BLaER1 (cell line): ENCODE results near the gene SFT2D3.
A peak's percentile ranks its signal among the peaks of the same experiment; 100 is the strongest.

Experiments
- H3K27ac ChIP-seq: shearing (Covaris generic); formaldehyde crosslinking; 2 replicates; pipeline ENCODE4 v1.8.1; 2022
- H3K27me3 ChIP-seq: shearing (Covaris generic); formaldehyde crosslinking; 2 replicates; pipeline ENCODE4 v1.8.1; 2022
- H3K36me3 ChIP-seq: shearing (Covaris generic); formaldehyde crosslinking; 2 replicates; pipeline ENCODE4 v1.8.1; 2022
- H3K4me1 ChIP-seq: shearing (Covaris generic); formaldehyde crosslinking; 2 replicates; pipeline ENCODE4 v1.8.1; 2022
- H3K4me2 ChIP-seq: shearing (Covaris generic); formaldehyde crosslinking; 2 replicates; pipeline ENCODE4 v1.8.1; 2022
- H3K4me3 ChIP-seq: shearing (Covaris generic); formaldehyde crosslinking; 2 replicates; pipeline ENCODE4 v1.8.1; 2022
- H3K9ac ChIP-seq: shearing (Covaris generic); formaldehyde crosslinking; 2 replicates; pipeline ENCODE4 v1.8.1; 2022
- H3K9me3 ChIP-seq: shearing (Covaris generic); formaldehyde crosslinking; 2 replicates; pipeline ENCODE4 v1.8.1; 2022
- H4K20me1 ChIP-seq: shearing (Covaris generic); formaldehyde crosslinking; 2 replicates; pipeline ENCODE4 v1.8.1; 2022
- Cebpa-rat ChIP-seq: shearing (Covaris generic); IDR thresholded peaks from 2 replicates; pipeline ENCODE4 v1.8.1; 2022

The SFT2D3 gene

DNA sequence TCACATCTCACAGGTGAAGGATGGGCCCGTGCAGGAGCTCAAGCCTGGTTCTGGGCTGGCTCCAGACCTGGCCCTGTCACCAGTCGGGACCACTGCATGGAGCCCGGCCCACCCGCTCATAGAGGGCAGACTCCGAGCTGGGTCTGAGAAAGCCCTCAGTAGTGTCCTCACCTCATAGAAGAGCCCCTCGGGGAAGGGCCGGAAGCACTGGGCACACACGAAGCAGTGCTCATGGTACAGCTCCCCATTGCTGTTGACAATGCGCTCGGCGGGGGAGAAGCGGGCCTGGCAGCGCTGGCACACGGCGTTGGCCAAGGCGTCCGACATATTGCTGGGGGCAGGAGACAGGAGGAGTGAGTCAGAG lies 44.1 kb upstream of the SFT2D3 start:
- Histone ChIP-seq H3K27me3 (no peaks in the 10 kb centered on the region), H3K27ac (peak overlapping the region; percentile 40), H4K20me1 (no peaks in the 10 kb centered on the region), H3K4me3 (no peak overlapping the region), H3K4me1 (peaks cover 64% of the 10 kb centered on the region), H3K36me3 (peaks cover 5% of the 10 kb centered on the region; the same call in 1 of the 2 replicates), H3K4me2 (peak overlapping the region; percentile 72), H3K9me3 (peaks cover 10% of the 10 kb centered on the region), H3K9ac (0 out of 2 replicates have a peak overlapping the region, but pooled peaks have one; percentile 48)
- TF ChIP-seq Cebpa-rat = no peak

DNA sequence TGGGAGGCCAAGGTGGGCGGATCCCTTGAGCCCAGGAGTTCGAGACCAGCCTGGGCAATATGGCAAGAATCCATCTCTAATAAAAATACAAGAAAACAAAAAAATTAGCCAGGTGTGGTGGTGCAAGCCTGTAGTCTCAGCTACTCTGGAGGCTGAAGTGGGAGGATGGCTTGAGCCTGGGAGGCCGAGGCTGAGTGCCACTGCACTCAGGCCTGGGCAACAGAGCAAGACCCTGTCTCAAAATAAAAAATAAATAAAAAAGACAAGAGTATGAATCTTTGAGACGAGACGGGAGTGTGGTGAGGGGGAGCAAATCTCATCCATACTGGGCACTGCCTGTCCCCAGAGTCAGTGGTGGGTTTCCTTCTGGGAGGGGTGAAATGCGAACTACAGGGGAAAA lies 43.2 kb upstream of the SFT2D3 start:
- Histone ChIP-seq H3K4me1 (peaks cover 55% of the 10 kb centered on the region), H3K36me3 (peaks cover 8% of the 10 kb centered on the region; the same call in 1 of the 2 replicates), H3K9me3 (peaks cover 10% of the 10 kb centered on the region), H3K9ac (no peak overlapping the region), H3K27me3 (peaks cover 6% of the 10 kb centered on the region), H3K27ac (no peak overlapping the region), H4K20me1 (peaks cover 3% of the 10 kb centered on the region; the same call in 1 of the 2 replicates), H3K4me3 (no peak overlapping the region), H3K4me2 (peak overlapping the region; percentile 72; the same call in 1 of the 2 replicates)
- no peak for TF ChIP-seq Cebpa-rat

DNA sequence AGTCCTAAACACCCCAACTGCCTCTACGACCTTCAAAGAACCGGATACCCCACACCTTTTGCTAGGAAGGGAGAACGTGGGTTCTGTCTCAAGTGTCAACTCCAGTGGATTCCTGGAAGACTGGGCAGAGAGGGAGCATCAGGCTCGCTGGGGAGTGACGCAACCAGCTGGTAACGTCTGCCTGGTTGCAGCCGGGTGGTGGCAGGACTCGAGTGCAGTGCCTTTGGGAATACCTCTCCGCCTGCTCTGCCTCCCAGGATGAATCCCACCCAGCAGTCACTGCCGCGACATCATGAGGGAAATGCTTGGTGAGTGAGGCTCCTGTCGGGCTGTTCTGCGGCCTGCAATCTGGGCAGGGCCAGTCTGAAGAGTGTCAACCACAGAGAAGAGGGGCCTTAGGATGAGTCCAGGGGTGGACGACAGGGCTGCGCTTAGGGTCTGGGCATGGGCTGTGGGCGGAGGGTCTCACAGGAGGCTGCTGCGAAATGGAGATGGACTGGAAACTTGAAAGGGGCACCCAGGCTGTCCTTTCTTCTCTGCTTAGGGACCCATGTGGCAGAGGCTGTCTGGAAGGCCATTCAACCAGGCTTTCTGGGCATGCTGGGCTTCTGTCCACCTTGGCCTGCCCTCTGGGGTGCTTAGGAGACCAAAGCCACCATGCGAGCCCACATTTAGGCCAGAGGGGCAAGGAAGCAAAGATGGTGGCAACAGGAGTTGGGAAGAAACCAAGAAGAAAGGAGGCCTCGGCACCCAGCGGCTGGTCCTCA lies 42.5 kb upstream of the SFT2D3 start:
- Histone ChIP-seq H3K9ac (no peak overlapping the region), H3K4me2 (peak overlapping the region; percentile 59), H3K27ac (peak overlapping the region; percentile 44; the same call in 1 of the 2 replicates), H3K4me1 (peaks cover 48% of the 10 kb centered on the region), H3K4me3 (no peak overlapping the region), H3K27me3 (peaks cover 13% of the 10 kb centered on the region), H3K36me3 (peaks cover 9% of the 10 kb centered on the region; the same call in 1 of the 2 replicates), H3K9me3 (peaks cover 12% of the 10 kb centered on the region), H4K20me1 (peaks cover 8% of the 10 kb centered on the region; the same call in 1 of the 2 replicates)
- TF ChIP-seq Cebpa-rat = no peak

DNA sequence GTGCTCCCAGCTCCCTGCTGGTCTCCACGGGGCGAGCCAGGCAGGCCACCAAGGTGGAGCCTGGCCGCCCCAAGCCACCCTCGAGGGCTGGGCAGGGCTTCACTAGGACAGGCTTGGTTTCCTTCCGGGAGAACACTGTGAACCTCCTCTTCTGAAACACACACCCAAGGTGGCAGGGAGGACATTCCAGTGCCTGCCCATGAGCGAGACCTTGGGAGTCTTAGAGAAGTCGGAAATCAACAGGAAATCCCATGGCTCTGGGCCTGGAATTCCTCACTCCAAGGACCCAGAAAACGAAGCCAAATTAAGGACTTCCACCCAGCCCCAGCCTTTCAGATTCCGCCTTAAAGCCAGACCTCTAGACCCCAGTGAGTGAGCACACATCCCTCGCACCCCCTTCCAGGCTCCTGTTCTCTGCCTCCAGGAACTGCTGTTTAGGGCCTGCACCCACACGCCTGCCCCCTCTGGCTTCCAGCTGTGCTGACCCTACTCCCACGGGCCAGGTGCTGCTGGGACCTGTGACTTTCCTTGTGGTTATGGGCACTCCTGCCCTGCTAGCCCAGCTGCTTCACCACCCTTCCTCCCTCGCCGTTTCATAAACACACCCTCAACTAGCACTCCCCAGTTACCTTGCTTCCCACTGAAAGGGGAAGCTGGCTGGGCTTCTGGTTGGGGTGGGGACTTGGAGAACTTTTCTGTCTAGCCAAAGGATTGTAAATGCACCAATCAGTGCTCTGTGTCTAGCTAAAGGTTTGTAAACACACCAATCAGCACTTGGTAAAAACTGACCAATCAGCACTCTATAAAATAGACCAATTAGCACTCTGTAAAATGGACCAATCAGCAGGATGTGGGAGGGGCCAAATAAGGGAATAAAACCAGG lies 41.6 kb upstream of the SFT2D3 start:
- Histone ChIP-seq H4K20me1 (peaks cover 17% of the 10 kb centered on the region), H3K9ac (no peak overlapping the region), H3K4me3 (no peak overlapping the region), H3K4me1 (peaks cover 43% of the 10 kb centered on the region), H3K27ac (peak overlapping the region; percentile 44; the same call in 1 of the 2 replicates), H3K36me3 (peaks cover 14% of the 10 kb centered on the region; the same call in 1 of the 2 replicates), H3K9me3 (peaks cover 20% of the 10 kb centered on the region), H3K27me3 (peaks cover 21% of the 10 kb centered on the region), H3K4me2 (peak overlapping the region; percentile 59)
- no peak for TF ChIP-seq Cebpa-rat

DNA sequence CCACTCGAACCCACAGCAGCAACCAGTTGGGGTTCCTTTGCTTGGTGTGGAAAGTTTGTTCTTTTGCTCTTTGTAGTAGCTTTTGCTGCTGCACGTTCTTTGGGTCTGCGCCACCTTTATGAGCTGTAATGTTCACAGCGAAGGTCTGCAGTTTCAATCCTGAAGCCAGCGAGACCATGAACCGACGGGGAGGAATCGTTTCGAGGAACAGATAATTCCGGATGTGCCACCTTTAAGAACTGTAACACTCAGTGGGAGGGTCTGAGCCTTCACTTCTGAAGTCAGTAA lies 41.1 kb upstream of the SFT2D3 start:
- Histone ChIP-seq H3K9ac (no peak overlapping the region), H3K4me2 (peak overlapping the region; percentile 59; the same call in 1 of the 2 replicates), H3K27ac (no peak overlapping the region), H3K4me3 (no peak overlapping the region), H3K27me3 (peaks cover 27% of the 10 kb centered on the region), H3K9me3 (peaks cover 26% of the 10 kb centered on the region), H3K36me3 (peaks cover 17% of the 10 kb centered on the region; the same call in 1 of the 2 replicates), H4K20me1 (peaks cover 23% of the 10 kb centered on the region), H3K4me1 (peaks cover 43% of the 10 kb centered on the region)
- TF ChIP-seq Cebpa-rat = no peak

DNA sequence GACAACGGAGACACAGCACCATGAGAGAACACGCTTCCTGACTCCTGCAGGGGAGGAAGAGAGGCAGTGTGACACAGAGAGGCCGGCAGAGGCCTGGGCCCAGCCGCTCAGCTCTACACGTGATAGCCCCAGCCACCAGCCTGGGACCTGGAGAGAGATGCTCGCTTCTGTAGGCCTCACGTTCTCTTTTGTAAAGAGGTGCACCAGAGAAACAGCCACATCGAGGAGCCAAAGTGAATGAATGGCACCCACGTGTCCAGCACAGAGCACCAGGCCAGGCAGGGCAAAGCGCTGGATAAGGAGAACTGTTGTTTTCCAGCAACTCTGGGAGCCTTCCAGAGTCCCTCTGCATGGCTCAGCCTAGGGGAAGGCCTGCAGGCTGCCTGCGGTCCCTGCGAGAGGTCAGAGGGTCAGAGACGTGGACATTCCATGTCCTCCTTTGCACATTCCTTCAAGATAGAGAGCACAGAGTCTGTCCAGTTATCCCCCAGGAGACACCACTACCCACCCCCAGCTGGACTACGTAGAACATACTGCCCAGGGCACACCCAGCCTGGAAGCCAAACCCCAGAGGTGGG lies 40.1 kb upstream of the SFT2D3 start:
- no peak overlapping the region for H3K9ac ChIP-seq
- H3K4me2 ChIP-seq = no peak overlapping the region
- peaks cover 36% of the 10 kb centered on the region for H3K27me3 ChIP-seq
- H3K4me1 ChIP-seq = peaks cover 40% of the 10 kb centered on the region
- no peak overlapping the region for H3K4me3 ChIP-seq
- no peak overlapping the region for H3K27ac ChIP-seq
- H4K20me1 ChIP-seq = peaks cover 32% of the 10 kb centered on the region
- TF ChIP-seq Cebpa-rat = no peak
- peaks cover 33% of the 10 kb centered on the region for H3K9me3 ChIP-seq
- H3K36me3 ChIP-seq = peaks cover 17% of the 10 kb centered on the region; the same call in 1 of the 2 replicates

DNA sequence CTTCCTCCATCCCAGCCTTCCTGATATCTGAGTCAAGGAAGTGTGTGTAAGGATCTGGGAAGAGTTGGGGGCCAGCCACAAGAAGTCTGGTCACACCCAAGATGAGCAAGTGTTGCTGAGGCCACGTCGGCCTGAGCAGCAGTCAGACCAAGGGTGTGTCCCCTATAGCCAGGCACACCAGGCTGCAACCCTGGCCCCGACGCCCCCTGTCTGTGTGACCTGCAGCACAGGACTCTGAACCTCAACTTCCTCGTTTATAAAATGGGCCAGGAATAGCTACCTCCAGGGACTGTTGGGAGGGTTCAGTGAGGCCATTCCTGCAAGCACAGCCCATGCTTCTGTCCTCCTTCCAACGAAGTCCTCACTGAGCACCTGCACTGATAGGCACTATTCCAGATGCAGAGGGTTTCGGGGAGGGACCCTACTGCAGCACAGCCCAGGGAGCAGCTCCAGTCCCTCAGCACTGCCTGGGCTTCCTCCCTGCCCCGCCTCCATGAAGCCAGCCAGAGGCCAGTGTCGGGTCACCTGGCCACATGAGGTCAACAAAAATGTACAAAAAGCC lies 39.3 kb upstream of the SFT2D3 start:
- TF ChIP-seq Cebpa-rat = no peak
- H3K36me3 ChIP-seq = peaks cover 17% of the 10 kb centered on the region; the same call in 1 of the 2 replicates
- peaks cover 33% of the 10 kb centered on the region for H3K9me3 ChIP-seq
- peaks cover 45% of the 10 kb centered on the region for H3K27me3 ChIP-seq
- no peak overlapping the region for H3K9ac ChIP-seq
- peaks cover 33% of the 10 kb centered on the region for H4K20me1 ChIP-seq
- H3K4me2 ChIP-seq = no peak overlapping the region
- no peak overlapping the region for H3K27ac ChIP-seq
- H3K4me1 ChIP-seq = peaks cover 31% of the 10 kb centered on the region
- H3K4me3 ChIP-seq = no peak overlapping the region

DNA sequence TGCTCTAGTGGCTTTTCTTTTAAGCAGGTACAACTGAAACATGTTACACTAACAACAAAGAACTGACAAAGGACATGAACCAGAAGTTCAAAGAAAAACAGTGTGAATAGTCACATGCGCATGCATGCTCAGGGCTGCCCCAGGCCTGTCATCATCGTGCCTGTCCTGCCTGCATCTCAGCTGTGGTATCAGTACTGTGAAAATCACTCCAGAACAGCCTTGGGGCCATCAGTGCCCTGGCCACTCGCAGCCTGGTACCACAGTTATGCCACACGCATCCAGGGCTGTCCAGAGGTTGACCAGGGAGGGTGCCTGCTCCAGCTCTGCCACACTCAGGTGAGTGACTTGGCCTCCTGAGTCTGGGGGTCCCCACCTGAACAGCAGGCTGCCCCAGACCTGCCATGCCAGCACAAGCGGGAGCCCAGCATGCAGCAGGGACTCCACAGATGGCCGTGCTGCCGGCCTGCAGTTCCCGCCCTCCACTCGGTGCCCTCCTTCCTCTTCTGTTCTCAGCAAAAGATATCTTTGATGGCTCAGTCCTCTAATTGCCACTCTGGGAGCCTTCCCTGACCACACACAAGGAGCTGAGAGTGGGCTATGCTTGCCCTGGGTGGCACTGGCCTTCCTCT lies 38.2 kb upstream of the SFT2D3 start:
- no peak overlapping the region for H3K27ac ChIP-seq
- peaks cover 33% of the 10 kb centered on the region for H3K9me3 ChIP-seq
- peaks cover 17% of the 10 kb centered on the region; the same call in 1 of the 2 replicates for H3K36me3 ChIP-seq
- no peak for TF ChIP-seq Cebpa-rat
- H3K4me2 ChIP-seq = no peak overlapping the region
- H3K4me1 ChIP-seq = peaks cover 21% of the 10 kb centered on the region
- H3K4me3 ChIP-seq = no peak overlapping the region
- peaks cover 45% of the 10 kb centered on the region for H3K27me3 ChIP-seq
- H3K9ac ChIP-seq = no peak overlapping the region
- H4K20me1 ChIP-seq = peaks cover 33% of the 10 kb centered on the region

DNA sequence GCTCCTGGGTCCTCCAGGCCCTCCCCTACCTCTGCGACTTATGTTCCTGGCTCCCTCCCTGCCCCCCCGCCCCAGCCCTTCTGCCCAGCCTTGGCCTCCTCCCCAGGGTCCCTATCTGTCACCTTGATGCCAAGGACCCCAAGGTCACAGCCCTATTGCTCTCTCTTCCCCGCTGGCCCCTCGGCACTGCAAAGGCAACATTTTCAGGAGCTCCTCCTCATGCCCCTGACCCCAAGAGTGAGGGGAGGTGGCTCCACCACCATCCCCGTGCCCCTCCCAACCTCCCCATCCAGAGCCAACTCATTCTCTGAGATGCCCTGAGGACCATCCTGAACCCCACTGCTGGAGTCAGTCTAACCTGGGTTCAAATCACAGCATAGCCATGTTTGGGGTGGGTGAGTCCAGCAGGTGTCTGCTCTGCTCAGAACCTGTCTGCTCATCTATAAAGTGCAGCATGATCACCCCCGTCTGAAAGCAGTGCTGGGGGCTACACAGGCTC lies 37.7 kb upstream of the SFT2D3 start:
- peaks cover 16% of the 10 kb centered on the region for H3K4me1 ChIP-seq
- H3K4me3 ChIP-seq = no peak overlapping the region
- H3K27me3 ChIP-seq = peaks cover 45% of the 10 kb centered on the region
- H3K4me2 ChIP-seq = no peak overlapping the region
- no peak for TF ChIP-seq Cebpa-rat
- H3K27ac ChIP-seq = no peak overlapping the region
- H3K9ac ChIP-seq = no peak overlapping the region
- peaks cover 37% of the 10 kb centered on the region for H3K9me3 ChIP-seq
- H4K20me1 ChIP-seq = peaks cover 33% of the 10 kb centered on the region
- peaks cover 17% of the 10 kb centered on the region; the same call in 1 of the 2 replicates for H3K36me3 ChIP-seq
